ENCODE measurements around the gene SEPTIN5. TPM values are rescaled to one million over a fixed set of nuclear protein-coding genes. Genes with fewer than 3 reads are reported as not detected.

SEPTIN5 gene
- polyA plus RNA-seq (2012; rRNA removed), result 10.4 and 14.0 TPM in 2 replicates
- 6.1 and 11.1 TPM in 2 replicates for polyA plus RNA-seq (2012; cell fraction: cytosol; rRNA removed)
- 34.8 and 52.6 TPM in 2 replicates for polyA plus RNA-seq (2012; cell fraction: nucleus; rRNA removed)

DNA sequence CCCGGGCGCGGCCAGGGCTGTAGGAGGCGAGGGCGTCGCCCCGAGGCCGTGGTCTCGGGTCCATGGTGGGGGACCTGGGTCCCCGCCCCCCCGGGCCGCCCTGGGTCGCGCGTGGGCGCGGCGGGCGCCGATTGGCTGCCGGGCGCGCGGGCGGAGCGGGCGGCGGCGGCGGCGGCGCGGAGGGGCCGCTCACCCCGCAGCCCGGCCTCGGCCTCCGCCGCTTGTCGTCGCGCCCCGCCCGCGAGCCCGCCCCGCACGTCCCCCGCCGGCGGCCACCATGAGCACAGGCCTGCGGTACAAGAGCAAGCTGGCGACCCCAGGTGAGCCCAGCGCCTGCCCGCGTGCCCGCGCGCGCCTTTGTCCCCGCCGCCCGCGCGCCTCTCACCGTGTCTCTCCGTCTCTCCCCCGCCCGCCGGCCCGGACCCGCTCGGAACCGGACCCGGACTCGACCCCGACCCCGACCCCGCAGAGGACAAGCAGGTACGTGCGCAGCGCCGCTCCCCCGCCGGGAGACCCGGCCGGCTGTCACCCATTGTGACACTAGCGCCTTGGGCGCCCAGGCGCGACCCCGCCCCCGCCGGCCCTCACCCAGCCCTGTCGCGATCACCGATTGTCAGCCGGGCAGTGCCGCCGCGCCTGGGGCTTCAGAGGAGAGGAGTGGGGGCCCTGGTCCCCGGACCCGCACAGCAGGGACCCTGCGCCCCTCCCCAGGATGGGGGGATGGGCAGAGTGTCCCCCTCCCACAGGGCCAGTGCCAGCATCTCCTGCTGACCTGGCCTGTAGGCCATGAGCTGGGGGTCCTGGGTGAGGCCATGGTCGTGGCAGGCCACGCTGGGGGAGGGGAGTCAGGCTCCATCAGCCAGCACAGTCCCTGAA is at the start of gene SEPTIN5:
SEPTIN5 (plus strand) TSS at position 192 of the 876 bp plus-strand sequence; CDS start at position 278, 86 bp downstream.
- peak within 1 kb of the TSS; percentile 64; the same call in 1 of the 2 replicates for H2AFZ ChIP-seq (ENCODE audit: low read depth)
- H3K79me2 ChIP-seq (ENCODE audit: insufficient read depth), result no peaks in the 10 kb centered on the region
- CTCF ChIA-PET, result interaction anchor here (0.6 to 6.9 kb wide), 8 partner anchors 16 to 195 kb away, joined by 3 to 45 read pairs (median 18); no protein-coding TSS in a partner anchor
- peak within 1 kb of the TSS; percentile 48; the same call in 1 of the 2 replicates for H3K9ac ChIP-seq
- H3K9me3 ChIP-seq, result no peaks in the 10 kb centered on the region
- TF ChIP-seq MXI1 (IDR thresholded peaks at IDR 0.05; ENCODE audit: low read depth, low read length) (0 out of 2 replicates have a peak, but pooled peaks have one; percentile 30), NFIC (IDR thresholded peaks at IDR 0.05; ENCODE audit: borderline replicate concordance) (no peak)
- peaks cover 0 to 49% of the 10 kb centered on the region in 2 experiments; a peak in 1 of 4 replicates for H3K4me1 ChIP-seq (ENCODE audit: control insufficient read depth in 1 of 2, insufficient read depth in 2 of 2, low read depth in 1 of 2, low read length in 1 of 2)
- H3F3A ChIP-seq (replicated peaks; ENCODE audit: insufficient read depth), result no peaks in the 10 kb centered on the region
- no peaks in the 10 kb centered on the region for H3K9me2 ChIP-seq
- peak within 1 kb of the TSS in 1 of 2 experiments; percentile 80; a peak in 2 of 4 replicates for H3K27ac ChIP-seq (ENCODE audit: low read depth in 2 of 2, low read length in 1 of 2)
- 0% methylated on average over 13 of the region's 106 CpGs for WGBS (ENCODE audit: low lambda C conversion rate)
- H3K36me3 ChIP-seq (replicated peaks in 1 of 2; ENCODE audit: control insufficient read depth in 1 of 2, insufficient read depth in 2 of 2, low read length in 1 of 2), result no peaks in the 10 kb centered on the region
- no peaks in the 10 kb centered on the region for H4K20me1 ChIP-seq (ENCODE audit: insufficient read depth)
- H3K27me3 ChIP-seq (ENCODE audit: insufficient read depth), result no peaks in the 10 kb centered on the region
- peak within 1 kb of the TSS; percentile 62 to 70 for H3K4me3 ChIP-seq (ENCODE audit: low read depth in 2 of 2, low read length in 1 of 2)
- POLR2A ChIA-PET, result no interaction called here
- H3K4me2 ChIP-seq, result peak within 1 kb of the TSS; percentile 96
- DNase-seq, result peak; percentile 83

DNA sequence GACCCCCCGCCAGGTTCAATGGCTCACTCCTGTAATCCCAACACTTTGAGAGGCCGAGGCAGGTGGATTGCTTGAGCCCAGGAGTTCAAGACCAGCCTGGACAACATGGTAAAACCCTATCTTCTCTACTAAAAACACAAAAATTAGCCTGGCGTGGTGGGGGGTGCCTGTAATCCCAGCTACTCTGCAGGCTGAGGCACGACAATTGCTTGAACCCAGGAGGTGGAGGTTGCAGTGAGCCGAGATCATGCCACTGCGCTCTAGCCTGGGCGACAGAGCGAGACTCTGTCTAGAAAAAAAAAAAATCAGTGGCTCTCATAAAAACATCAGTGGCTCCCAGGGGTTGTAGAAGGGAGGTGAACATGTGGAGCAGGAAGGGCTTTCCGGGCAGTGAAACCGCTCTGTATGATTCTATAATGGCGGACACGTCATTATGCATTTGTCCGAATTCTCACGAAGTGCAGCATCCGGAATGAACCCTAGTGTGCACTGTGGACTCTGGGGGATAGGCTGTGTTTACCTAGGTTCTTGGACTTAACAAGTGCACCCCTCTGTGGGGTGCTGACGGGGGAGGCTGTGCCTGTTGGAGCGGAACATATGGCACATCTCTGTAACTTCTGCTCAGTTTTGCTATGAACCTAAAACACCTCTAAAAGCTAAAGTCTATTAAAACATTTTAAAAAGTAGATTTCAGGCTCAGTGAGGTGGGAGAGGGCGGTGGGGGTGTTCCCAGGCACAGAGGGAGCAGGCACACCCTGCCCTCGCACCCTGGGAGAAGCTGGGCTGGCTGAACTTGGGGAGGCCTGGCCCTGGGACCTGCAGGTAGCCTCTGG is 49.1 kb upstream of the SEPTIN5 start:
- H3K4me3 ChIP-seq (ENCODE audit: low read depth in 2 of 2, low read length in 1 of 2), result no peak overlapping the region
- no peaks in the 10 kb centered on the region for H3K9me2 ChIP-seq
- DNase-seq, result no peak
- peaks cover 15 to 23% of the 10 kb centered on the region in 2 experiments; a peak in 3 of 4 replicates for H3K4me1 ChIP-seq (ENCODE audit: control insufficient read depth in 1 of 2, insufficient read depth in 2 of 2, low read depth in 1 of 2, low read length in 1 of 2)
- no peaks in the 10 kb centered on the region for H3K9me3 ChIP-seq
- no peaks in the 10 kb centered on the region for H4K20me1 ChIP-seq (ENCODE audit: insufficient read depth)
- peaks cover 4% of the 10 kb centered on the region for H3F3A ChIP-seq (replicated peaks; ENCODE audit: insufficient read depth)
- H2AFZ ChIP-seq (ENCODE audit: low read depth), result no peak overlapping the region
- no peak overlapping the region for H3K27ac ChIP-seq (ENCODE audit: low read depth in 2 of 2, low read length in 1 of 2)
- CTCF ChIA-PET, result interaction anchor here (1.4 to 3.0 kb wide), 4 partner anchors 12 to 35 kb away, joined by 4 to 13 read pairs (median 6); no protein-coding TSS in a partner anchor
- H3K27me3 ChIP-seq (ENCODE audit: insufficient read depth), result no peaks in the 10 kb centered on the region
- H3K4me2 ChIP-seq, result 0 out of 2 replicates have a peak overlapping the region, but pooled peaks have one; percentile 59
- H3K9ac ChIP-seq, result no peak overlapping the region
- WGBS (ENCODE audit: low lambda C conversion rate), result 83% methylated on average over 19 of the region's 19 CpGs
- H3K36me3 ChIP-seq (replicated peaks in 1 of 2; ENCODE audit: control insufficient read depth in 1 of 2, insufficient read depth in 2 of 2, low read length in 1 of 2), result no peaks in the 10 kb centered on the region
- POLR2A ChIA-PET, result no interaction called here
- TF ChIP-seq, protein P1, sequence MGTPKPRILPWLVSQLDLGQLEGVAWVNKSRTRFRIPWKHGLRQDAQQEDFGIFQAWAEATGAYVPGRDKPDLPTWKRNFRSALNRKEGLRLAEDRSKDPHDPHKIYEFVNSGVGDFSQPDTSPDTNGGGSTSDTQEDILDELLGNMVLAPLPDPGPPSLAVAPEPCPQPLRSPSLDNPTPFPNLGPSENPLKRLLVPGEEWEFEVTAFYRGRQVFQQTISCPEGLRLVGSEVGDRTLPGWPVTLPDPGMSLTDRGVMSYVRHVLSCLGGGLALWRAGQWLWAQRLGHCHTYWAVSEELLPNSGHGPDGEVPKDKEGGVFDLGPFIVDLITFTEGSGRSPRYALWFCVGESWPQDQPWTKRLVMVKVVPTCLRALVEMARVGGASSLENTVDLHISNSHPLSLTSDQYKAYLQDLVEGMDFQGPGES (IDR thresholded peaks at IDR 0.05; ENCODE audit: low read depth, low read length), result no peak
- TF ChIP-seq NRF1 (IDR thresholded peaks at IDR 0.05; ENCODE audit: low read depth, low read length) (no peak), SIN3A (IDR thresholded peaks at IDR 0.05; ENCODE audit: borderline replicate concordance, low read depth, low read length) (no peak), MEF2A (IDR thresholded peaks at IDR 0.05; ENCODE audit: borderline replicate concordance, low read depth) (no peak), EZH2phosphoT487 (IDR thresholded peaks at IDR 0.05; ENCODE audit: borderline replicate concordance, low read depth) (no peak), ELF1 (IDR thresholded peaks at IDR 0.05) (no peak), YY1 (IDR thresholded peaks at IDR 0.05; ENCODE audit: low read depth) (no peak), FOSL2 (IDR thresholded peaks at IDR 0.05; ENCODE audit: borderline replicate concordance, low read depth) (no peak), TCF12 (IDR thresholded peaks at IDR 0.05) (no peak), RFX5 (IDR thresholded peaks at IDR 0.05; ENCODE audit: low read length) (no peak)
- TF ChIP-seq, protein P2, sequence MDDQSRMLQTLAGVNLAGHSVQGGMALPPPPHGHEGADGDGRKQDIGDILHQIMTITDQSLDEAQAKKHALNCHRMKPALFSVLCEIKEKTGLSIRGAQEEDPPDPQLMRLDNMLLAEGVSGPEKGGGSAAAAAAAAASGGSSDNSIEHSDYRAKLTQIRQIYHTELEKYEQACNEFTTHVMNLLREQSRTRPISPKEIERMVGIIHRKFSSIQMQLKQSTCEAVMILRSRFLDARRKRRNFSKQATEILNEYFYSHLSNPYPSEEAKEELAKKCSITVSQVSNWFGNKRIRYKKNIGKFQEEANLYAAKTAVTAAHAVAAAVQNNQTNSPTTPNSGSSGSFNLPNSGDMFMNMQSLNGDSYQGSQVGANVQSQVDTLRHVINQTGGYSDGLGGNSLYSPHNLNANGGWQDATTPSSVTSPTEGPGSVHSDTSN (IDR thresholded peaks at IDR 0.05), result no peak
- no peaks in the 10 kb centered on the region for H3K79me2 ChIP-seq (ENCODE audit: insufficient read depth)
